Ovary (tissue), 3 donors: Measurements from ENCODE around the gene DNAH3.
"Not testable (repeated sequence)": the region's sequence is repeated elsewhere in the genome, so short reads cannot be mapped to it uniquely, and the experiment has no call there.

ENCODE experiments used
- POLR2A ChIP-seq: fragments of 450-650 bp; IDR thresholded peaks from one replicate; pipeline ENCODE4 v1.6.1; 2017; ENCODE audit warnings: antibody characterized with exemption, mild to moderate bottlenecking, moderate library complexity
- TF ChIP-seq, protein P1 (sequence below), 3 donors: fragments of 450-650 bp in 2 of 3; fragments of 200-600 bp in 1 of 3; IDR thresholded peaks; one replicate each; pipeline versions ENCODE4 v1.5.1 to v1.8.0; 2016 to 2022; ENCODE audit warnings: antibody characterized with exemption in 3 of 3, mild to moderate bottlenecking in 1 of 3
- donor health status: DM: no; HTN: no; CAD: no.

DNA sequence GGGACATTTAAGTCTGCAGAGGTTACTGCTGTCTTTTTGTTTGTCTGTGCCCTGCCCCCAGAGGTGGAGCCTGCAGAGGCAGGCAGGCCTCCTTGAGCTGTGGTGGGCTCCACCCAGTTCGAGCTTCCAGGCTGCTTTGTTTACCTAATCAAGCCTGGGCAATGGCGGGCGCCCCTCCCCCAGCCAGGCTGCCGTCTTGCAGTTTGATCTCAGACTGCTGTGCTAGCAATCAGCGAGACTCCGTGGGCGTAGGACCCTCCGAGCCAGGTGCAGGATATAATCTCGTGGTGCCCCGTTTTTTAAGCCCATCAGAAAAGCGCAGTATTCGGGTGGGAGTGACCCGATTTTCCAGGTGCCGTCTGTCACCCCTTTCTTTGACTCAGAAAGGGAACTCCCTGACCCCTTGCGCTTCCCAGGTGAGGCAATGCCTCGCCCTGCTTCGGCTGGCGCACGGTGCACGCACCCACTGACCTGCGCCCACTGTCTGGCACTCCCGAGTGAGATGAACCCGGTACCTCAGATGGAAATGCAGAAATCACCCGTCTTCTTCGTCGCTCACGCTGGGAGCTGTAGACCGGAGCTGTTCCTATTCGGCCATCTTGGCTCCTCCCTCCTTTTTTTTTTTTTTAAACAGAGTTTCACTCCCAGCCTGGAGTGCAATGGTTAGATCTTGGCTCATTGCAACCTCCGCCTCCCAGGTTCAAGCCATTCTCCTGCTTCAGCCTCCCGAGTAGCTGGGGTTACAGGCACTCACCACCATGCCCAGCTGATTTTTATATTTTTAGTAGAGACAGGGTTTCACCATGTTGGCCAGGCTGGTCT, 102.3 kb downstream of the DNAH3 start:
- TF ChIP-seq, protein P1, sequence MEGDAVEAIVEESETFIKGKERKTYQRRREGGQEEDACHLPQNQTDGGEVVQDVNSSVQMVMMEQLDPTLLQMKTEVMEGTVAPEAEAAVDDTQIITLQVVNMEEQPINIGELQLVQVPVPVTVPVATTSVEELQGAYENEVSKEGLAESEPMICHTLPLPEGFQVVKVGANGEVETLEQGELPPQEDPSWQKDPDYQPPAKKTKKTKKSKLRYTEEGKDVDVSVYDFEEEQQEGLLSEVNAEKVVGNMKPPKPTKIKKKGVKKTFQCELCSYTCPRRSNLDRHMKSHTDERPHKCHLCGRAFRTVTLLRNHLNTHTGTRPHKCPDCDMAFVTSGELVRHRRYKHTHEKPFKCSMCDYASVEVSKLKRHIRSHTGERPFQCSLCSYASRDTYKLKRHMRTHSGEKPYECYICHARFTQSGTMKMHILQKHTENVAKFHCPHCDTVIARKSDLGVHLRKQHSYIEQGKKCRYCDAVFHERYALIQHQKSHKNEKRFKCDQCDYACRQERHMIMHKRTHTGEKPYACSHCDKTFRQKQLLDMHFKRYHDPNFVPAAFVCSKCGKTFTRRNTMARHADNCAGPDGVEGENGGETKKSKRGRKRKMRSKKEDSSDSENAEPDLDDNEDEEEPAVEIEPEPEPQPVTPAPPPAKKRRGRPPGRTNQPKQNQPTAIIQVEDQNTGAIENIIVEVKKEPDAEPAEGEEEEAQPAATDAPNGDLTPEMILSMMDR (IDR thresholded peaks at IDR 0.05): not testable (repeated sequence)
- TF ChIP-seq POLR2A: not testable (repeated sequence)
